ENCODE data around the gene MYLK4. TPM values are rescaled to one million over a fixed set of nuclear protein-coding genes. Genes with fewer than 3 reads are reported as not detected.

Gene MYLK4
- total RNA-seq, 3 donors from 2014 or later, result 1.3 to 1.9 (median 1.4) TPM

- no peaks in the 10 kb centered on the region for H3K9me3 ChIP-seq
- DNase-seq (ENCODE audit: low spot score in 2 of 2), result no peak
- intact Hi-C loops (cut with DNase I; ENCODE audit: low total_unique reads), result no loop called here
Observed at GRCh38 chr6:2716936-2717700, 33.6 kb downstream of the MYLK4 start.

GRCh38 chr6:2715737-2716136 is 35.0 kb downstream of the MYLK4 start:
- H3K4me3 ChIP-seq, result no peak overlapping the region
- peaks cover 0 to 2% of the 10 kb centered on the region in 2 donors for H3K9me3 ChIP-seq
- H3K27ac ChIP-seq, result no peak overlapping the region
- H3K4me1 ChIP-seq, result no peaks in the 10 kb centered on the region
- no peaks in the 10 kb centered on the region for H3K36me3 ChIP-seq
- H3K27me3 ChIP-seq, result no peaks in the 10 kb centered on the region
- intact Hi-C loops (cut with DNase I; ENCODE audit: low total_unique reads), result no loop called here
- DNase-seq (ENCODE audit: low spot score in 2 of 2), result no peak
- TF ChIP-seq POLR2AphosphoS5 (IDR thresholded peaks at IDR 0.05) (no peak), POLR2A (IDR thresholded peaks at IDR 0.05) (no peak), CTCF (IDR thresholded peaks at IDR 0.05) (no peak)

More at GRCh38 chr6:2716936-2717700, 33.6 kb downstream of the MYLK4 start:
- no peak for TF ChIP-seq POLR2A (IDR thresholded peaks at IDR 0.05)
- TF ChIP-seq POLR2AphosphoS5 (IDR thresholded peaks at IDR 0.05), result no peak
- TF ChIP-seq CTCF (IDR thresholded peaks at IDR 0.05), result no peak
- Histone ChIP-seq H3K4me3 (no peak overlapping the region), H3K27ac (no peak overlapping the region), H3K4me1 (no peaks in the 10 kb centered on the region), H3K27me3 (no peaks in the 10 kb centered on the region), H3K36me3 (no peaks in the 10 kb centered on the region)

GRCh38 chr6:2714111-2714895 is 36.4 kb downstream of the MYLK4 start:
- TF ChIP-seq CTCF (IDR thresholded peaks at IDR 0.05), result no peak
- Histone ChIP-seq H3K4me1 (no peaks in the 10 kb centered on the region), H3K36me3 (no peaks in the 10 kb centered on the region), H3K4me3 (no peak overlapping the region), H3K27me3 (no peaks in the 10 kb centered on the region), H3K9me3 (peaks cover 0 to 10% of the 10 kb centered on the region in 2 donors), H3K27ac (no peak overlapping the region)
- no peak for DNase-seq (ENCODE audit: low spot score in 2 of 2)
- intact Hi-C loops (cut with DNase I; ENCODE audit: low total_unique reads), result no loop called here

- DNase-seq (ENCODE audit: low spot score in 2 of 2), result no peak
- peaks cover 0 to 10% of the 10 kb centered on the region in 2 donors for H3K9me3 ChIP-seq
- TF ChIP-seq CTCF (IDR thresholded peaks at IDR 0.05), result no peak
- no peak for TF ChIP-seq POLR2AphosphoS5 (IDR thresholded peaks at IDR 0.05)
- no peak for TF ChIP-seq POLR2A (IDR thresholded peaks at IDR 0.05)
- no peaks in the 10 kb centered on the region for H3K27me3 ChIP-seq
- H3K4me1 ChIP-seq, result no peaks in the 10 kb centered on the region
- no peaks in the 10 kb centered on the region for H3K36me3 ChIP-seq
- H3K4me3 ChIP-seq, result no peak overlapping the region
- H3K27ac ChIP-seq, result no peak overlapping the region
- intact Hi-C loops (cut with DNase I; ENCODE audit: low total_unique reads), result no loop called here
Observed at GRCh38 chr6:2713473-2714110, 37.1 kb downstream of the MYLK4 start.

GRCh38 chr6:2712102-2712501 is 38.6 kb downstream of the MYLK4 start:
- intact Hi-C loops (cut with DNase I; ENCODE audit: low total_unique reads), result no loop called here

More at GRCh38 chr6:2712102-2712501, 38.6 kb downstream of the MYLK4 start:
- no peaks in the 10 kb centered on the region for H3K27me3 ChIP-seq
- H3K4me3 ChIP-seq, result no peak overlapping the region
- no peak for TF ChIP-seq CTCF (IDR thresholded peaks at IDR 0.05)
- TF ChIP-seq POLR2AphosphoS5 (IDR thresholded peaks at IDR 0.05), result no peak
- TF ChIP-seq POLR2A (IDR thresholded peaks at IDR 0.05), result no peak
- no peaks in the 10 kb centered on the region for H3K4me1 ChIP-seq
- no peak overlapping the region for H3K27ac ChIP-seq
- DNase-seq (ENCODE audit: low spot score in 2 of 2), result no peak
- peaks cover 0 to 10% of the 10 kb centered on the region in 2 donors for H3K9me3 ChIP-seq
- H3K36me3 ChIP-seq, result no peaks in the 10 kb centered on the region

All from breast epithelium (tissue), 4 donors.